ENCODE results near the gene IGF2BP3.

Gene IGF2BP3

DNA sequence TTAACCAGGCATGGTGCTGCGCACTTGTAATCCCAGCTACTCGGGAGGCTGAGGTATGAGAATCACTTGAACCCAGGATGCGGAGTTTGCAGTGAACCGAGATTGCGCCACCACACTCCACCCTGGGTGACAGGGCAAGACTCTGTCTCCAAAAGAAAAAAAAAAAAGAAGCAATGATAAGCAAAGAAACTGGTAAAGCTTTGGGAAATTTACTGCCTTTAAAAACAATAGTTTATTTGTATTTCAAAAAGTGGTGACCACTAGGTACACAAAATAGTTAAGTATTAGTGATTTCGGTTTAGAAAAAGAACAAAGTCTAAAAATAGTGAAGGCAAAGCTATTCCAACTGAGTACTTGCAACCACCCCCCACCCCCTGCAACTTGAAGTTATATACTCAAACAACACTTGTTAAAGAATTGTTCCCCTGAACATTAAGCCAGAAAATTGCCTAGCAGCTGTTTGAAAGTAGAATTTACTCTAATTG lies 133.4 kb downstream of the IGF2BP3 start:
- Histone ChIP-seq H3K4me2 (no peak overlapping the region), H3K36me3 (ENCODE audit: insufficient read depth) (peaks cover 5% of the 10 kb centered on the region; the same call in 1 of the 2 replicates), H3K79me2 (ENCODE audit: insufficient read depth, low read depth) (peaks cover 13% of the 10 kb centered on the region; the same call in 1 of the 2 replicates), H3K27ac (no peak overlapping the region), H3K4me1 (ENCODE audit: low read depth, poor library complexity, severe bottlenecking) (no peaks in the 10 kb centered on the region), H3K27me3 (ENCODE audit: insufficient read depth, low read depth) (no peaks in the 10 kb centered on the region), H4K20me1 (ENCODE audit: insufficient read depth) (0 out of 2 replicates have a peak, but pooled peaks cover 3% of the 10 kb centered on the region), H2AFZ (ENCODE audit: low read depth) (no peak overlapping the region), H3K9ac (no peak overlapping the region), H3K4me3 (IDR thresholded peaks at IDR 0.05; ENCODE audit: insufficient read depth, low read depth, low read length) (no peak overlapping the region)
- TF ChIP-seq, protein P1, sequence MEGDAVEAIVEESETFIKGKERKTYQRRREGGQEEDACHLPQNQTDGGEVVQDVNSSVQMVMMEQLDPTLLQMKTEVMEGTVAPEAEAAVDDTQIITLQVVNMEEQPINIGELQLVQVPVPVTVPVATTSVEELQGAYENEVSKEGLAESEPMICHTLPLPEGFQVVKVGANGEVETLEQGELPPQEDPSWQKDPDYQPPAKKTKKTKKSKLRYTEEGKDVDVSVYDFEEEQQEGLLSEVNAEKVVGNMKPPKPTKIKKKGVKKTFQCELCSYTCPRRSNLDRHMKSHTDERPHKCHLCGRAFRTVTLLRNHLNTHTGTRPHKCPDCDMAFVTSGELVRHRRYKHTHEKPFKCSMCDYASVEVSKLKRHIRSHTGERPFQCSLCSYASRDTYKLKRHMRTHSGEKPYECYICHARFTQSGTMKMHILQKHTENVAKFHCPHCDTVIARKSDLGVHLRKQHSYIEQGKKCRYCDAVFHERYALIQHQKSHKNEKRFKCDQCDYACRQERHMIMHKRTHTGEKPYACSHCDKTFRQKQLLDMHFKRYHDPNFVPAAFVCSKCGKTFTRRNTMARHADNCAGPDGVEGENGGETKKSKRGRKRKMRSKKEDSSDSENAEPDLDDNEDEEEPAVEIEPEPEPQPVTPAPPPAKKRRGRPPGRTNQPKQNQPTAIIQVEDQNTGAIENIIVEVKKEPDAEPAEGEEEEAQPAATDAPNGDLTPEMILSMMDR (conservative IDR thresholded peaks at IDR 0.05; ENCODE audit: low read depth, low read length) = no peak

DNA sequence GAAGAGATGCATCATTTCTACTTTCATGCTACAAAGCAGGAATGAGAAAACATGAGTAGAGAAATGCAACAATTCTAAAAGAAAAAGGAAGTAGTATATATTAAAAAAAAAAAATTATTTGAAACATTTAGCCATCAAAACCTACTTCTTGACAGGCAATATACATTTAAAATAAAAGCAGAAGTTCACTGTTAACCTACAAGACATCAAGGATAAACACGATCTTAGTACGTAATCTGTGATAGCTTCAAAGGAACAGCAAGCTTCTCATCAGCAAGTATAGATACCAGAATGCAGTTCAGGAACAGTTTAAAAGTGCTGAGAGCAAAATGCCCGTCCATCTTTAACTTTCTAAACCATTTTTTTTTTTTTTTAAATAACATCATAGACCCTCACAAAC lies 134.2 kb downstream of the IGF2BP3 start:
- Histone ChIP-seq H3K4me1 (ENCODE audit: low read depth, poor library complexity, severe bottlenecking) (peaks cover 6% of the 10 kb centered on the region), H2AFZ (ENCODE audit: low read depth) (no peak overlapping the region), H4K20me1 (ENCODE audit: insufficient read depth) (0 out of 2 replicates have a peak, but pooled peaks cover 3% of the 10 kb centered on the region), H3K4me2 (no peak overlapping the region), H3K9ac (no peak overlapping the region), H3K36me3 (ENCODE audit: insufficient read depth) (peaks cover 5% of the 10 kb centered on the region; the same call in 1 of the 2 replicates), H3K27ac (no peak overlapping the region), H3K79me2 (ENCODE audit: insufficient read depth, low read depth) (peaks cover 13% of the 10 kb centered on the region; the same call in 1 of the 2 replicates), H3K27me3 (ENCODE audit: insufficient read depth, low read depth) (no peaks in the 10 kb centered on the region), H3K4me3 (IDR thresholded peaks at IDR 0.05; ENCODE audit: insufficient read depth, low read depth, low read length) (no peak overlapping the region)
- TF ChIP-seq, protein P1 (conservative IDR thresholded peaks at IDR 0.05; ENCODE audit: low read depth, low read length) = no peak

DNA sequence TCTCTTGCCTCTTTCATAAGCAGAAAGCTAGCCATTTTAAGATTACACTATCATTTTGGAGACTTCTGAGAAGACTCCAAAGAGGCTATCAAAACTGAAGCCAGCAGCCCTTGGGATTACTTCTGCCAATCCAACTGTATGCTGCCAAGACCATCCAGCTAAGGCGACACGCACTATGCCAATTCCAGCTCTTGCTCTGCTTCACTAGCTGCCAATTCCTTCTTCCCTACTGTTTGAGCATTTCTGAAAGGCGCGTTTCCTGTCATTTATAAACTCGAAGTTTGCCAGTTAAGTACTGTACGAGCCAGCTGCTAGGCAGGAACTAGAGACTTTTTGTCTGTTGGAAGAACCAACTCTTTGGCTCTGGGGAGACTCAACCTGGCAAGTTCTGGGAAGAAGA lies 134.7 kb downstream of the IGF2BP3 start:
- H3K9ac ChIP-seq = no peak overlapping the region
- no peak overlapping the region for H2AFZ ChIP-seq (ENCODE audit: low read depth)
- TF ChIP-seq, protein P1 (conservative IDR thresholded peaks at IDR 0.05; ENCODE audit: low read depth, low read length) = no peak
- H3K79me2 ChIP-seq (ENCODE audit: insufficient read depth, low read depth) = peaks cover 13% of the 10 kb centered on the region; the same call in 1 of the 2 replicates
- peaks cover 5% of the 10 kb centered on the region; the same call in 1 of the 2 replicates for H3K36me3 ChIP-seq (ENCODE audit: insufficient read depth)
- H3K4me1 ChIP-seq (ENCODE audit: low read depth, poor library complexity, severe bottlenecking) = peaks cover 8% of the 10 kb centered on the region
- no peak overlapping the region for H3K4me3 ChIP-seq (IDR thresholded peaks at IDR 0.05; ENCODE audit: insufficient read depth, low read depth, low read length)
- H3K4me2 ChIP-seq = no peak overlapping the region
- no peak overlapping the region for H3K27ac ChIP-seq
- H4K20me1 ChIP-seq (ENCODE audit: insufficient read depth) = 0 out of 2 replicates have a peak, but pooled peaks cover 3% of the 10 kb centered on the region
- H3K27me3 ChIP-seq (ENCODE audit: insufficient read depth, low read depth) = no peaks in the 10 kb centered on the region

DNA sequence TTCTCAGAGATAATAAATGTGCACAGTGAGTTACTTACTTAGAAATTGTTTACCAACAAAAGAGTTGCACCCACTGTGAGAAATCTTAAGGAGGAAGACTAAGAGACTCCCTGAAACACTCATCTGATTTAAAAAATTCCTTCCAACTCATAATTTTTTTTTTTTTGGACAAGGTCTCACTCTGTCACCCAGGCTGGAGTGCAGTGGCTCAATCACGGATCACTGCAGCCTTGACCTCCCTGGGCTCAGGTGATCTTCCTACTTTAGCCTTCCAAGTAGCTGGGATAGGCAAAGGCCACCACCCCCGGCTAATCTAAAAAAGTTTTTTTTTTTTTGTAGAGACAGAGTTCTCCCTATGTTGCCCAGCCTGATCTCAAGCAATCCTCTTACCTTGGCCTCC lies 135.2 kb downstream of the IGF2BP3 start:
- Histone ChIP-seq H2AFZ (ENCODE audit: low read depth) (no peak overlapping the region), H3K27me3 (ENCODE audit: insufficient read depth, low read depth) (no peaks in the 10 kb centered on the region), H3K4me3 (IDR thresholded peaks at IDR 0.05; ENCODE audit: insufficient read depth, low read depth, low read length) (no peak overlapping the region), H3K4me2 (no peak overlapping the region), H3K27ac (no peak overlapping the region), H3K9ac (no peak overlapping the region), H3K4me1 (ENCODE audit: low read depth, poor library complexity, severe bottlenecking) (peaks cover 8% of the 10 kb centered on the region), H3K79me2 (ENCODE audit: insufficient read depth, low read depth) (peaks cover 13% of the 10 kb centered on the region; the same call in 1 of the 2 replicates), H4K20me1 (ENCODE audit: insufficient read depth) (0 out of 2 replicates have a peak, but pooled peaks cover 3% of the 10 kb centered on the region), H3K36me3 (ENCODE audit: insufficient read depth) (peaks cover 5% of the 10 kb centered on the region; the same call in 1 of the 2 replicates)
- TF ChIP-seq, protein P1 (conservative IDR thresholded peaks at IDR 0.05; ENCODE audit: low read depth, low read length) = no peak

Data from KMS-11 (cell line).